ENCODE measurements around the gene SH3BP4.

Gene SH3BP4

DNA sequence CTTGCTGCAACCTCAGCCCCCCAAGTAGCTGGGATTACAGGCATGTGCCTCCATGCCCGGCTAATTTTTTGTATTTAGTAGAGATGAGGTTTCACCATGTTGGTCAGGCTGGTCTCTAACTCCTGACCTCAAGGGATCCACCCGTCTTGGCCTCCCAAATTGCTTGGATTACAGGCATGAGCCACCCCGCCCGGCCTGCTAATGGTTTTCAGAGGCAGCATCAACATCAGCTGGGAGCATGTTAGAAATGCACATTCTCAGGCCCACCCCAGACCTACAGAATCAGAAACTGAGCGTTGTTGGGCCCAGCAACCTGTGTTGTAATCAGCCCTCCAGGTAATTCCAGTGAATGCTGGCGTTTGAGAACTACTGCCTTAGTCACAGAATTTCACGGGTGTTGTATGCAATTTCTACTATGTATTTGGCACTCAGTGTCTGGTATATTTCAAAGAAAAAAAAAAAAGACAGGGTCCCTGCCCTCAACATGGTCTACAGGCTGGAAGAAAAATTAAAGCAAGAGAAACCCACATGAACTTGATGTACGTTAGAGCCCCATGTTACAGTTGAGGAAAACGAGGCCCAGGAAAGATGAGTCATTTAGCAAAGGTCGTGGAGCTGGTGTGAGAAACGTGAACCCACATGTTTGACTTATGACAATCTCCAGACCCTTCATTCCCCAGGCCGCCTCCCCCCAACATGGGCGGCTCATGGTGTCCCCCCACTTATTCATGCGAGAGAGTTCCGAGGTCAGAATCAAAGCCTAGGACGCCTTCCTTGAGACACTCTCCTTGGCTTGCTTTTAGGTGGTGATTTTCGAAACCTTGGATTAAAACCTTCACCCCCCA is 35.3 kb downstream of the SH3BP4 start:
- POLR2A ChIA-PET: interaction anchor here (0.8 kb wide), 1 partner anchor 9 kb away, joined by 3 read pairs; no protein-coding TSS in a partner anchor
- no peak overlapping the region for H3K4me3 ChIP-seq (ENCODE audit: low read depth, low read length)
- no peak for DNase-seq (ENCODE audit: low read depth, low spot score)
- TF ChIP-seq, protein P1, sequence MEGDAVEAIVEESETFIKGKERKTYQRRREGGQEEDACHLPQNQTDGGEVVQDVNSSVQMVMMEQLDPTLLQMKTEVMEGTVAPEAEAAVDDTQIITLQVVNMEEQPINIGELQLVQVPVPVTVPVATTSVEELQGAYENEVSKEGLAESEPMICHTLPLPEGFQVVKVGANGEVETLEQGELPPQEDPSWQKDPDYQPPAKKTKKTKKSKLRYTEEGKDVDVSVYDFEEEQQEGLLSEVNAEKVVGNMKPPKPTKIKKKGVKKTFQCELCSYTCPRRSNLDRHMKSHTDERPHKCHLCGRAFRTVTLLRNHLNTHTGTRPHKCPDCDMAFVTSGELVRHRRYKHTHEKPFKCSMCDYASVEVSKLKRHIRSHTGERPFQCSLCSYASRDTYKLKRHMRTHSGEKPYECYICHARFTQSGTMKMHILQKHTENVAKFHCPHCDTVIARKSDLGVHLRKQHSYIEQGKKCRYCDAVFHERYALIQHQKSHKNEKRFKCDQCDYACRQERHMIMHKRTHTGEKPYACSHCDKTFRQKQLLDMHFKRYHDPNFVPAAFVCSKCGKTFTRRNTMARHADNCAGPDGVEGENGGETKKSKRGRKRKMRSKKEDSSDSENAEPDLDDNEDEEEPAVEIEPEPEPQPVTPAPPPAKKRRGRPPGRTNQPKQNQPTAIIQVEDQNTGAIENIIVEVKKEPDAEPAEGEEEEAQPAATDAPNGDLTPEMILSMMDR (IDR thresholded peaks at IDR 0.05; ENCODE audit: insufficient read depth, low read length, missing control alignments): no peak
- CTCF ChIA-PET: no interaction called here

DNA sequence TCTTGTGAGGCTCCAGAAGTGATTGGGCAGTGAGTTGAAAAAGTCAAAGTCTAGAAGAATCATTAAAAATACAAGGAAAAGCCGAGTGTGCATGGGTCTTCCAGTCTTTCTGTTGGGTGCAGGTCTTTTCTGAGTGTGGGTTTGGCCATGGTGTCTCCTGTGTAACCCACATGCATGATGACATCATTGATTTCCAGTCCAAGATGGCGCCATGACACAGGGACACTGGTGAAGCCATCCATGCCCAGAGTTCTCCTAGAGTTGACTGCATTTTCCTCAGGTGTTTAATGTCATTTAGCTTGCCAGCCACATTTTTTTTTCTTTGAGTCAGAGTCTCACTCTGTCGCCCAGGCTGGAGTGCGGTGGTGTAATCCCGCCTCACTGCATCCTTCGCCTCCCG is 35.9 kb downstream of the SH3BP4 start:
- no peak for DNase-seq (ENCODE audit: low read depth, low spot score)
- CTCF ChIA-PET: interaction anchor here (0.8 to 1.1 kb wide), 2 partner anchors 10 to 33 kb away, joined by 3 to 5 read pairs; no protein-coding TSS in a partner anchor
- TF ChIP-seq, protein P1 (IDR thresholded peaks at IDR 0.05; ENCODE audit: insufficient read depth, low read length, missing control alignments): no peak
- POLR2A ChIA-PET: no interaction called here
- H3K4me3 ChIP-seq (ENCODE audit: low read depth, low read length): no peak overlapping the region

DNA sequence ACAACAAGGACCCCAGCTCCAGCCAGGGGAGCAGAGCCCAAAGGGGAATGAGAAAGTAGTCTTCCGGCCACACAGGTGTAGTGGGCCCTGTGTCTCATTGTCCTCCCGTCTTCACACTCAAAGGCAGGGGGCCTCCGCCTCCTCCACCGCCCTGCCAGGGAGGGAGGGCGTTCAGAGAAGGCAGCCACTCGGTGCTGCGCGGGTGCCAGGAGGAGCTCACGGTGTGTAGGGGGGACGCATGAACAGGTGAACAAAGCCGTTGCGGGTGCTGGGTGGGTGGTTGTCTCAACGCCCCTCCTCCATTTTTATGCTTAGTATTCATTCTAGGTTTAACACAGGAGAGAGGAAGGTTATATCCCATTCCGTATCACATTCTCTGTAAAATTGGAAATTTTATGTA is 36.7 kb downstream of the SH3BP4 start:
- ChIA-PET CTCF (interaction anchor here (0.8 to 1.2 kb wide), 3 partner anchors 9 to 119 kb away, joined by 3 to 5 read pairs (median 3); no protein-coding TSS in a partner anchor), POLR2A (no interaction called here)
- TF ChIP-seq, protein P1 (IDR thresholded peaks at IDR 0.05; ENCODE audit: insufficient read depth, low read length, missing control alignments): no peak
- no peak overlapping the region for H3K4me3 ChIP-seq (ENCODE audit: low read depth, low read length)
- DNase-seq (ENCODE audit: low read depth, low spot score): no peak

DNA sequence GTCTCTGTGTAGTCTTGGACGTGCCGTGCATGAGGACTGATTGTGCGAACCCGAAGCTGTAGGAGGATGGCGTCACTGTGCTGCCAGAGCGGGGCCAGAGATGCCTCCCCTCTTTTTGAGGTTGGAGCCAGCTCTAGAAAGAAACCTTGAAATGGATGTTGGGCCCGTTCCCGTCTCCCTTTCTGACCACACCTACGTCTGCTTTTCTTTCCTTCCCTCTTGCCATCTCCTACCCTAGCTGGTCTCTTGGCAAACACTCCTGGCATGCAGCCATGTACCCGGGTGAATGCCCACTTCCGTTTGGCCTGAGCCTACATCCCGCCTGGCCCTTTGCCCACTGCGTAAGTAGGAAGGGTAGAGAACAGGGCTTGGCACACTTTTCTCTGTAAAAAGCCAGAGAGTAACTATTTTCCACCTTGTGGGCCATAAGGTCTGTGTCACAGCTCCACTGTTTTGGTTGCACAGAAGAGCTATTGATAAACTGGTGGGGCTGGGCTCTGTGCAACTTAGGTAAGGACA is 37.4 kb downstream of the SH3BP4 start:
- TF ChIP-seq, protein P1 (IDR thresholded peaks at IDR 0.05; ENCODE audit: insufficient read depth, low read length, missing control alignments): no peak
- POLR2A ChIA-PET: no interaction called here
- no peak for DNase-seq (ENCODE audit: low read depth, low spot score)
- CTCF ChIA-PET: interaction anchor here (1.2 kb wide), 1 partner anchor 118 kb away, joined by 3 read pairs; no protein-coding TSS in a partner anchor
- H3K4me3 ChIP-seq (ENCODE audit: low read depth, low read length): no peak overlapping the region

DNA sequence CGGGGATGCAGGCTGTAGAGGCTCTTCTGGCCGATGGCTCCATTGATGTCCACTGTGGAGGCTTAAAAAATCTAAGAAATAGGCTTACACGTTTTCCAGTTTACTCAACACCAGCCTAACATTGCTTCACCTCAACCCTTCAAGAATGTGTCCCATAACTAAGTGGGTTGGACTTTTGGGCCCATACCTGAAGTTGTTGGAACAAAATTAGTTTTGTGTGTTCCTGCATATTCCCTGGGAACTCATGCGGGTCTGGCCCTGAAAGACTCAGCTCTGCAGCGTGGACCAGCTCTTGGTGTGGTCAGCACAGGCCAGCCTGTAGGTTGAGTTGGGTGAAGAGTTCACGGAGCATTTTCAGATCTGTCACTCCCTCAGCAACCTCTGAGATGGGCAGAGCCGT is 38.5 kb downstream of the SH3BP4 start:
- DNase-seq (ENCODE audit: low read depth, low spot score): no peak
- TF ChIP-seq, protein P1 (IDR thresholded peaks at IDR 0.05; ENCODE audit: insufficient read depth, low read length, missing control alignments): no peak
- no peak overlapping the region for H3K4me3 ChIP-seq (ENCODE audit: low read depth, low read length)
- POLR2A ChIA-PET: no interaction called here
- CTCF ChIA-PET: interaction anchor here (1.7 kb wide), 1 partner anchor 15 kb away, joined by 3 read pairs; no protein-coding TSS in a partner anchor

DNA sequence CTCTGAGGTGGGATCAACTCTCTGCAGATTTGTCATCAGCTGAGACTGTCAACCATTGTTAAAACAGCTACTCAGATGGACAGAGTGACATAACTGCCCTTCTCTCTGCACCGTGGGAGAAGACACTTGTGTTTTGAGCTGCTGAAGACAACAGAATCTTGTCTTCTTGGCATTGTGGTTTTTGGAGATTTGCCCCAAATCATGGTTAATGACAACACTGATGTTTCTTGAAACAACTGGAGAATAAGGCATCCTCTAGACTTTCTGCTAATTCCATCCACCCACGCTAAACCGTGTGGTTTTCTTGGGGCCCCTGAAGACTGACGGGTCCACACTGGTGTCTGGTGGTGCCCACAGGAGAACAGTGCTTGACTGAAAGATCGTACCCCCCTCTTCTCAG is 39.5 kb downstream of the SH3BP4 start:
- ChIA-PET CTCF (interaction anchor here (1.1 to 1.7 kb wide), 3 partner anchors 9 to 36 kb away, joined by 3 read pairs; no protein-coding TSS in a partner anchor), POLR2A (interaction anchor here (1.2 kb wide), 1 partner anchor 10 kb away, joined by 3 read pairs; no protein-coding TSS in a partner anchor)
- TF ChIP-seq, protein P1 (IDR thresholded peaks at IDR 0.05; ENCODE audit: insufficient read depth, low read length, missing control alignments): no peak
- H3K4me3 ChIP-seq (ENCODE audit: low read depth, low read length): no peak overlapping the region
- no peak for DNase-seq (ENCODE audit: low read depth, low spot score)

All from AG04449 (cell line).